ENCODE data around the gene TRAPPC6A. TPM values are rescaled to one million over a fixed set of nuclear protein-coding genes. Genes with fewer than 3 reads are reported as not detected.
"Not testable (repeated sequence)": the region's sequence is repeated elsewhere in the genome, so short reads cannot be mapped to it uniquely, and the experiment has no call there.

The TRAPPC6A gene
- total and polyA plus RNA-seq, 2 of the 13 experiments (the other 11 are each of a cell fraction or from before 2014, with no cell fraction given) = 6.5 to 21.0 TPM

DNA sequence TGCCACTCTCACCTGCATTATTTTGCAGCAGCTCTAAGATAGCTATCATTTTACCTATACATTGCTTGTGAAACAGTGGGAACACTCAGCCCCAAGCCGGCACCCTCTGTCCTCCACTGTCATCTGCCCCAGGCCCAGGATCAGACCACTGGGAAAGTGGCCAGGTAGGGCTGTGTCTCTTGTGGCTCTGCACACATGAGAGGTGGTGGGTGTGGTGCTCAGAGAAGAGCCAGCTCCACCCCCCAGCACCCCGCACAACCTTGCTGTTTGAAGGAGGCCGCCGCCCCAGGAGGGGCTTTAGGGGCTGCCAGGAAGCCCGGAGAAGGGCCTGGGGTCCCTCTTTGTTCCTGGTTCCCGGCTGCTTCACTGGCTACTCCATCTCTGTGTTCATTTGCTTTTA lies 58.5 kb downstream of the TRAPPC6A start:
- no peak for FAIRE-seq
- ChIA-PET POLR2A (no interaction called here), CTCF (ENCODE audit: low intra/inter-chr PET ratio, low total read pairs) (no interaction called here)
- no peak overlapping the region for H3K27ac ChIP-seq (ENCODE audit: extremely low read length, insufficient read depth, low read length)
- H3K79me2 ChIP-seq (ENCODE audit: insufficient read depth, low read length) = peaks cover 64% of the 10 kb centered on the region
- no peak overlapping the region for H3K9ac ChIP-seq (ENCODE audit: insufficient read depth, low read depth, low read length)
- 95% methylated on average over 6 of the region's 6 CpGs for WGBS (ENCODE audit: low lambda C conversion rate)
- no peak for DNase-seq (ENCODE audit: low spot score)
- no peak overlapping the region for H2AFZ ChIP-seq (ENCODE audit: low read length)
- no peaks in the 10 kb centered on the region for H3K9me3 ChIP-seq (ENCODE audit: low read length)
- H3K4me3 ChIP-seq (replicated peaks in 1 of 3; ENCODE audit: insufficient read depth in 1 of 3, low read depth in 2 of 3, low read length in 3 of 3) = no peak overlapping the region
- H3K4me2 ChIP-seq (ENCODE audit: low read depth, low read length) = no peak overlapping the region
- H3K4me1 ChIP-seq (ENCODE audit: insufficient read depth, low read length) = peaks cover 11% of the 10 kb centered on the region; the same call in 1 of the 2 replicates
- no peak for ATAC-seq
- no peaks in the 10 kb centered on the region for H3K27me3 ChIP-seq (ENCODE audit: control insufficient read depth in 1 of 2, insufficient read depth in 2 of 2, low read length in 2 of 2)
- intact Hi-C loops (cut with micrococcal nuclease; ENCODE audit: unreplicated experiment) (no loop called here), in situ Hi-C loops (cut with HindIII; ENCODE audit: extremely low pct_ligation_motif_present, low pct_unique_long_range_greater_than_20kb) (no loop called here)
- H3K36me3 ChIP-seq (replicated peaks in 1 of 2; ENCODE audit: control insufficient read depth in 1 of 2, insufficient read depth in 2 of 2, low read length in 2 of 2) = peaks cover 4 to 5% of the 10 kb centered on the region in 2 experiments; a peak in 3 of 5 replicates
- peaks cover 7% of the 10 kb centered on the region; the same call in 1 of the 2 replicates for H4K20me1 ChIP-seq (ENCODE audit: insufficient read depth, low read length)
- BruUV-seq (replicated peaks) = no TSS peak
- TF ChIP-seq KLF12 (CRISPR knock-in tag; IDR thresholded peaks at IDR 0.05; ENCODE audit: borderline replicate concordance) (no peak), IKZF1 (IDR thresholded peaks at IDR 0.05) (no peak), PHF20 (CRISPR knock-in tag; IDR thresholded peaks at IDR 0.05) (no peak), ZNF598 (CRISPR knock-in tag; IDR thresholded peaks at IDR 0.05; ENCODE audit: borderline replicate concordance) (no peak), ZNF234 (CRISPR knock-in tag; conservative IDR thresholded peaks at IDR 0.05) (no peak), GLMP (CRISPR knock-in tag; IDR thresholded peaks at IDR 0.05; ENCODE audit: borderline replicate concordance) (no peak), GATAD2A (CRISPR knock-in tag; IDR thresholded peaks at IDR 0.05) (no peak)

- H3K4me3 ChIP-seq (replicated peaks in 1 of 3; ENCODE audit: insufficient read depth in 1 of 3, low read depth in 2 of 3, low read length in 3 of 3); H2AFZ ChIP-seq (ENCODE audit: low read length); H3K27me3 ChIP-seq (ENCODE audit: control insufficient read depth in 1 of 2, insufficient read depth in 2 of 2, low read length in 2 of 2); H3K9me3 ChIP-seq (ENCODE audit: low read length); FAIRE-seq; H3K27ac ChIP-seq (ENCODE audit: extremely low read length, insufficient read depth, low read length); H3K4me2 ChIP-seq (ENCODE audit: low read depth, low read length); BruUV-seq (replicated peaks); ATAC-seq; CTCF ChIA-PET (ENCODE audit: low intra/inter-chr PET ratio, low total read pairs); H3K36me3 ChIP-seq (replicated peaks in 1 of 2; ENCODE audit: control insufficient read depth in 1 of 2, insufficient read depth in 2 of 2, low read length in 2 of 2); DNase-seq (ENCODE audit: low spot score); intact Hi-C loops (cut with micrococcal nuclease; ENCODE audit: unreplicated experiment); H3K9ac ChIP-seq (ENCODE audit: insufficient read depth, low read depth, low read length); in situ Hi-C loops (cut with HindIII; ENCODE audit: extremely low pct_ligation_motif_present, low pct_unique_long_range_greater_than_20kb): not testable (repeated sequence)
- Histone ChIP-seq H3K79me2 (ENCODE audit: insufficient read depth, low read length) (peaks cover 67% of the 10 kb centered on the region), H4K20me1 (ENCODE audit: insufficient read depth, low read length) (peaks cover 10% of the 10 kb centered on the region), H3K4me1 (ENCODE audit: insufficient read depth, low read length) (peaks cover 16% of the 10 kb centered on the region)
- 89% methylated on average over 14 of the region's 18 CpGs for WGBS (ENCODE audit: low lambda C conversion rate)
- POLR2A ChIA-PET = interaction anchor here (1.1 kb wide), 1 partner anchor 20 kb away, joined by 3 read pairs; no protein-coding TSS in a partner anchor
Observed at GRCh38 chr19:45118591-45119355, 59.3 kb downstream of the TRAPPC6A start.

All from HepG2 (cell line).